Measurements from ENCODE around the gene TEX14.

DNA sequence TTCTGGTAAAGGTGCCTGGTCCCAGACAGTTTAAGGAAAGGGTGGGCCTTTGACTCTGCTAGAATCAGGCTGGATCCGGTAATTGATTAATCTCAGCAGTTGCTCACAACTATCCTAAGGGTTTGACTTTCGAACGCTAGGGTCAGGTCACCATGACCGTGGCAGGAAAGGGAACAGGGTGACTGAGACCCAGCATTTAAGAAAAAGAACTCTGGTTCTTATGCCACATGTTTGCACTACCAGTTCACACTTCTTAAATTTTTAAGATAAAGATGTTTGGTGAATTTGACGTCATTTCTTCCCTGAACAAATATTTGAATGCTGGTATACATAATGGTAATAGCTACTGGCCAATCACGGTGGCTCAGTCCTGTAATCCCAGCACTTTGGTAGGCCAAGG lies 52.2 kb downstream of the TEX14 start:
- TF ChIP-seq, protein P1, sequence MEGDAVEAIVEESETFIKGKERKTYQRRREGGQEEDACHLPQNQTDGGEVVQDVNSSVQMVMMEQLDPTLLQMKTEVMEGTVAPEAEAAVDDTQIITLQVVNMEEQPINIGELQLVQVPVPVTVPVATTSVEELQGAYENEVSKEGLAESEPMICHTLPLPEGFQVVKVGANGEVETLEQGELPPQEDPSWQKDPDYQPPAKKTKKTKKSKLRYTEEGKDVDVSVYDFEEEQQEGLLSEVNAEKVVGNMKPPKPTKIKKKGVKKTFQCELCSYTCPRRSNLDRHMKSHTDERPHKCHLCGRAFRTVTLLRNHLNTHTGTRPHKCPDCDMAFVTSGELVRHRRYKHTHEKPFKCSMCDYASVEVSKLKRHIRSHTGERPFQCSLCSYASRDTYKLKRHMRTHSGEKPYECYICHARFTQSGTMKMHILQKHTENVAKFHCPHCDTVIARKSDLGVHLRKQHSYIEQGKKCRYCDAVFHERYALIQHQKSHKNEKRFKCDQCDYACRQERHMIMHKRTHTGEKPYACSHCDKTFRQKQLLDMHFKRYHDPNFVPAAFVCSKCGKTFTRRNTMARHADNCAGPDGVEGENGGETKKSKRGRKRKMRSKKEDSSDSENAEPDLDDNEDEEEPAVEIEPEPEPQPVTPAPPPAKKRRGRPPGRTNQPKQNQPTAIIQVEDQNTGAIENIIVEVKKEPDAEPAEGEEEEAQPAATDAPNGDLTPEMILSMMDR (IDR thresholded peaks at IDR 0.05) = no peak
- TF ChIP-seq POLR2A (IDR thresholded peaks at IDR 0.05) (no peak), EP300 (IDR thresholded peaks at IDR 0.05) (no peak)

Measured in ovary (tissue), 3 donors.